Panc1 (cell line): ENCODE results near the gene CDK12. TPM values are rescaled to one million over a fixed set of nuclear protein-coding genes. Genes with fewer than 3 reads are reported as not detected.
"Not testable (repeated sequence)": the region's sequence is repeated elsewhere in the genome, so short reads cannot be mapped to it uniquely, and the experiment has no call there.

ENCODE experiments used
- ATAC-seq: fragments of 200-7000 bp; cut with Tn5 transposase; 2 replicates; pipeline ENCODE4 v1.9.1; 2020; ENCODE audit warnings: mild to moderate bottlenecking, moderate library complexity
- BruUV-seq: library from RNA; stranded (reverse); fragments of 400-500 nt; replicated peaks from 2 replicates; lab custom pipeline; 2021; lab: Mats Ljungman, UMichigan
- CTCF ChIA-PET: fragments of 300-600 bp; sonication (Branson Sonifier 250); formaldehyde crosslinking; loops from one replicate; lab custom pipeline; 2022; ENCODE audit warnings: antibody characterized with exemption; lab: Charles Lee
- POLR2A ChIA-PET: fragments of 300-600 bp; sonication (Branson Sonifier 250); formaldehyde crosslinking; loops from one replicate; lab custom pipeline; 2022; ENCODE audit warnings: antibody characterized with exemption; lab: Charles Lee
- DNase-seq: peaks from one replicate; pipeline ENCODE4 v3.0.0-alpha.2; 2010; ENCODE audit warnings: low read depth, low spot score
- H3K27ac ChIP-seq: 2 replicates; pipeline ENCODE4 v1.5.1; 2011; ENCODE audit warnings: mild to moderate bottlenecking, low read length, inconsistent platforms
- H3K27me3 ChIP-seq: fragments of 200-500 bp; sonication (Bioruptor generic); 2 replicates; pipeline ENCODE4 v1.6.0; 2014; ENCODE audit warnings: low read length, inconsistent platforms; ENCODE audit not compliant: control insufficient read depth, insufficient read depth
- H3K36me3 ChIP-seq: fragments of 200-500 bp; sonication (Bioruptor generic); 2 replicates; pipeline ENCODE4 v1.5.1; 2014; ENCODE audit warnings: inconsistent platforms, mild to moderate bottlenecking, low read length, moderate library complexity; ENCODE audit not compliant: control insufficient read depth, insufficient read depth
- H3K4me1 ChIP-seq: 2 replicates; pipeline ENCODE4 v1.5.1; 2011; ENCODE audit warnings: inconsistent platforms, mild to moderate bottlenecking, low read length, moderate library complexity; ENCODE audit not compliant: control insufficient read depth, insufficient read depth
- H3K4me3 ChIP-seq, 2 experiments: 2 replicates each; pipeline ENCODE4 v1.5.1; 2011 to 2012; ENCODE audit warnings: low read depth in 2 of 2, low read length in 2 of 2, mild to moderate bottlenecking in 2 of 2, inconsistent platforms in 1 of 2, moderate library complexity in 1 of 2
- H3K9me3 ChIP-seq: fragments of 200-500 bp; sonication (Bioruptor generic); 2 replicates; pipeline ENCODE4 v1.5.1; 2014; ENCODE audit warnings: low read depth, mild to moderate bottlenecking, inconsistent platforms, low read length, moderate library complexity; ENCODE audit not compliant: control insufficient read depth, insufficient read depth
- POLR2AphosphoS5 ChIP-seq: IDR thresholded peaks from 2 replicates; pipeline ENCODE4 v1.6.1; 2012; ENCODE audit warnings: mild to moderate bottlenecking, low read depth, low read length, moderate library complexity
- SIN3A ChIP-seq: IDR thresholded peaks from 2 replicates; pipeline ENCODE4 v1.6.1; 2012; ENCODE audit warnings: low read depth, mild to moderate bottlenecking, low read length, moderate library complexity, borderline replicate concordance; ENCODE audit not compliant: insufficient read depth
- TCF7L2 ChIP-seq: IDR thresholded peaks from 2 replicates; pipeline ENCODE4 v1.6.1; 2011; ENCODE audit warnings: mild to moderate bottlenecking, low read depth, low read length, inconsistent platforms
- in situ Hi-C: cut with HindIII; loops from 2 replicates; pipeline ENCODE4 v1.10.0; 2016; ENCODE audit warnings: low sequenced_read_pairs, low pct_unique_long_range_greater_than_20kb
- intact Hi-C: fragments of 100-400 bp; cut with micrococcal nuclease; formaldehyde crosslinking; loops from one replicate; pipeline ENCODE4 v1.10.0; 2022; ENCODE audit not compliant: unreplicated experiment
- total RNA-seq: library from RNA; stranded (reverse); gene quantifications from one replicate; pipeline ENCODE4 v1.2.1, GENCODE V29; 2021; ENCODE audit not compliant: unreplicated experiment
- TF ChIP-seq, protein P1 (sequence below): fragments of 450-650 bp; IDR thresholded peaks from 2 replicates; pipeline ENCODE4 v1.5.1; 2017; ENCODE audit warnings: mild to moderate bottlenecking
- TF ChIP-seq, protein P2 (sequence below), 2 experiments: IDR thresholded peaks; 2 replicates each; pipeline ENCODE4 v1.6.1; 2011 to 2012; ENCODE audit warnings: low read depth in 2 of 2, control low read depth in 1 of 2, low read length in 1 of 2, mild to moderate bottlenecking in 1 of 2, moderate library complexity in 1 of 2; ENCODE audit not compliant: insufficient read depth in 1 of 2

The CDK12 gene
- total RNA-seq, 1 experiment from 2014 or later, result 57.8 TPM

DNA sequence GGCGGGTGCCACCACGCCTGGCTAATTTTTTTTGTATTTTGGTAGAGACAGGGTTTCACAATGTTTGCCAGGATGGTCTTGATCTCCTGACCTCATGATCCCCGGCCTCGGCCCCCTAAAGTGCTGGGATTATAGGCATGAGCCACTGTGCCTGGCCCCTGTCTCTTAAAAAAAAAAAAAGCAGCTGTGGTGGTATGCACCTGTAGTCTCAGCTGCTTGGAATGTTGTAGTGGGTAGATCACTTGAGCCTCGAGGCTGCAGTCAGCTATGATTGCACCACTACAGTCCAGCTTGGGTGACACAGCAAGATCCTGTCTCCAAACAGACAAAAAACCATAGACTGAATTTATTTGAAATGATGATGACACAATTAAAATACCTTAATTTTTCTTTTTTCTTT, 24.3 kb downstream of the CDK12 start:
- ATAC-seq, result 0 out of 2 replicates have a peak, but pooled peaks have one; percentile 60
- Histone ChIP-seq H3K27me3 (no peaks in the 10 kb centered on the region), H3K27ac (no peak overlapping the region), H3K4me1 (no peaks in the 10 kb centered on the region), H3K36me3 (peaks cover 4% of the 10 kb centered on the region), H3K4me3 (no peak overlapping the region), H3K9me3 (no peaks in the 10 kb centered on the region)
- no TSS peak for BruUV-seq
- POLR2A ChIA-PET, result no interaction called here
- CTCF ChIA-PET, result no interaction called here
- no peak for TF ChIP-seq POLR2AphosphoS5
- TF ChIP-seq TCF7L2, result no peak
- TF ChIP-seq SIN3A, result no peak
- TF ChIP-seq, protein P1, sequence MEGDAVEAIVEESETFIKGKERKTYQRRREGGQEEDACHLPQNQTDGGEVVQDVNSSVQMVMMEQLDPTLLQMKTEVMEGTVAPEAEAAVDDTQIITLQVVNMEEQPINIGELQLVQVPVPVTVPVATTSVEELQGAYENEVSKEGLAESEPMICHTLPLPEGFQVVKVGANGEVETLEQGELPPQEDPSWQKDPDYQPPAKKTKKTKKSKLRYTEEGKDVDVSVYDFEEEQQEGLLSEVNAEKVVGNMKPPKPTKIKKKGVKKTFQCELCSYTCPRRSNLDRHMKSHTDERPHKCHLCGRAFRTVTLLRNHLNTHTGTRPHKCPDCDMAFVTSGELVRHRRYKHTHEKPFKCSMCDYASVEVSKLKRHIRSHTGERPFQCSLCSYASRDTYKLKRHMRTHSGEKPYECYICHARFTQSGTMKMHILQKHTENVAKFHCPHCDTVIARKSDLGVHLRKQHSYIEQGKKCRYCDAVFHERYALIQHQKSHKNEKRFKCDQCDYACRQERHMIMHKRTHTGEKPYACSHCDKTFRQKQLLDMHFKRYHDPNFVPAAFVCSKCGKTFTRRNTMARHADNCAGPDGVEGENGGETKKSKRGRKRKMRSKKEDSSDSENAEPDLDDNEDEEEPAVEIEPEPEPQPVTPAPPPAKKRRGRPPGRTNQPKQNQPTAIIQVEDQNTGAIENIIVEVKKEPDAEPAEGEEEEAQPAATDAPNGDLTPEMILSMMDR, result no peak
- TF ChIP-seq, protein P2, sequence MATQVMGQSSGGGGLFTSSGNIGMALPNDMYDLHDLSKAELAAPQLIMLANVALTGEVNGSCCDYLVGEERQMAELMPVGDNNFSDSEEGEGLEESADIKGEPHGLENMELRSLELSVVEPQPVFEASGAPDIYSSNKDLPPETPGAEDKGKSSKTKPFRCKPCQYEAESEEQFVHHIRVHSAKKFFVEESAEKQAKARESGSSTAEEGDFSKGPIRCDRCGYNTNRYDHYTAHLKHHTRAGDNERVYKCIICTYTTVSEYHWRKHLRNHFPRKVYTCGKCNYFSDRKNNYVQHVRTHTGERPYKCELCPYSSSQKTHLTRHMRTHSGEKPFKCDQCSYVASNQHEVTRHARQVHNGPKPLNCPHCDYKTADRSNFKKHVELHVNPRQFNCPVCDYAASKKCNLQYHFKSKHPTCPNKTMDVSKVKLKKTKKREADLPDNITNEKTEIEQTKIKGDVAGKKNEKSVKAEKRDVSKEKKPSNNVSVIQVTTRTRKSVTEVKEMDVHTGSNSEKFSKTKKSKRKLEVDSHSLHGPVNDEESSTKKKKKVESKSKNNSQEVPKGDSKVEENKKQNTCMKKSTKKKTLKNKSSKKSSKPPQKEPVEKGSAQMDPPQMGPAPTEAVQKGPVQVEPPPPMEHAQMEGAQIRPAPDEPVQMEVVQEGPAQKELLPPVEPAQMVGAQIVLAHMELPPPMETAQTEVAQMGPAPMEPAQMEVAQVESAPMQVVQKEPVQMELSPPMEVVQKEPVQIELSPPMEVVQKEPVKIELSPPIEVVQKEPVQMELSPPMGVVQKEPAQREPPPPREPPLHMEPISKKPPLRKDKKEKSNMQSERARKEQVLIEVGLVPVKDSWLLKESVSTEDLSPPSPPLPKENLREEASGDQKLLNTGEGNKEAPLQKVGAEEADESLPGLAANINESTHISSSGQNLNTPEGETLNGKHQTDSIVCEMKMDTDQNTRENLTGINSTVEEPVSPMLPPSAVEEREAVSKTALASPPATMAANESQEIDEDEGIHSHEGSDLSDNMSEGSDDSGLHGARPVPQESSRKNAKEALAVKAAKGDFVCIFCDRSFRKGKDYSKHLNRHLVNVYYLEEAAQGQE (IDR thresholded peaks at IDR 0.05; ENCODE audit: insufficient read depth in 1 of 2, low read depth in 2 of 2, low read length in 1 of 2), result no peak
- peak; percentile 13 for DNase-seq
- intact Hi-C loops (no loop called here), in situ Hi-C loops (no loop called here)

DNA sequence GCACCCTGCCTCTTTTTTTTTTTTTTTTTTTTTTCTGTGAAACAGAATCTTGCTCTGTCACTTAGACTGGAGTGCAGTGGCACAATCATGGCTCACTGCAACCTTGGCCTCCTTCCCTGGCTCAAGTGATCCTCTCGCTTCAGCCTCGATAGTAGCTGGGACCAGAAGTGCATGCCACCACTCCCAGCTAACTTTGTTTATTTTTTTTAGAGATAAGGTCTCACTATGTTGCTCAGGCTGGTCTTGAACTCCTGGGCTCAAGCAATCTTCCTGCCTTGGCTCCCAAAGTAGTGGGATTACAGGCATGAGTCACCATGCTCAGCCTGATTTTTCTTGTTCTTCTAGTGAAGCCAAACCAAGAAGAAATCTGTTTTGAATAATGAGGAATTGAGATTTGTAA, 25.0 kb downstream of the CDK12 start:
- intact Hi-C loops (no loop called here), in situ Hi-C loops (no loop called here)
- CTCF ChIA-PET, result no interaction called here
- Histone ChIP-seq H3K4me3 (no peak overlapping the region), H3K27me3 (no peaks in the 10 kb centered on the region), H3K36me3 (peaks cover 6% of the 10 kb centered on the region), H3K27ac (no peak overlapping the region), H3K4me1 (no peaks in the 10 kb centered on the region), H3K9me3 (no peaks in the 10 kb centered on the region)
- ATAC-seq (no peak), DNase-seq (no peak)
- BruUV-seq, result no TSS peak
- POLR2A ChIA-PET, result no interaction called here
- TF ChIP-seq SIN3A, result no peak

DNA sequence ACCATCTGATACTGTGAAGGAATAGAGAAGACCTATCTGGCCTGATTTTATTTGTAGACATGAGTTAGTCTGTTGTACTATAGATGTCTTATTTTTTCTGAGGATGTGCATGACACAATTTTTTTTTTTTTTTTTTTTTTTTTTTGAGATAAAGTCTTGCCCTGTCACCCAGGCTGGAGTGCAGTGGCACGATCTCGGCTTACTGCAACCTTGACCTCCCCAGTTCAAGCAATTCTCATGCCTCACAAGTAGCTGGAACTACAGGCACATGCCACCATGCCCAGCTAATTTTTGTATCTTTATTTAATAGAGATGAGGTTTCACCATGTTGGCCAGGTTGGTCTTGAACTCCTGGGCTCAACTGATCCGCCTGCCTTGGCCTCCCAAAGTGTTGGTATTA, 26.2 kb downstream of the CDK12 start:
- in situ Hi-C loops, CTCF ChIA-PET, POLR2A ChIA-PET, ATAC-seq, H3K27me3 ChIP-seq, H3K36me3 ChIP-seq, BruUV-seq, H3K9me3 ChIP-seq, H3K4me1 ChIP-seq, H3K4me3 ChIP-seq, intact Hi-C loops, DNase-seq, H3K27ac ChIP-seq: not testable (repeated sequence)
